B cell (primary cell): ENCODE data around the gene HIRIP3. TPM values are rescaled to one million over a fixed set of nuclear protein-coding genes. Genes with fewer than 3 reads are reported as not detected.

Experiments used
- ATAC-seq: fragments of 200-7000 bp; cut with Tn5 transposase; one replicate; pipeline ENCODE4 v1.10.0; 2021; ENCODE audit warnings: low read depth, mild to moderate bottlenecking, moderate number of reproducible peaks, moderate library complexity
- CTCF ChIA-PET: fragments of 350-600 bp; sonication (Branson Sonifier 250); formaldehyde crosslinking; loops from one replicate; lab custom pipeline; 2021; ENCODE audit warnings: antibody characterized with exemption, inconsistent platforms; lab: Charles Lee
- POLR2A ChIA-PET: fragments of 350-600 bp; sonication (Branson Sonifier 250); formaldehyde crosslinking; loops from one replicate; lab custom pipeline; 2021; ENCODE audit warnings: antibody characterized with exemption; lab: Charles Lee
- DNase-seq: peaks from one replicate; pipeline ENCODE4 v3.0.0; 2013
- H2AFZ ChIP-seq: 2 replicates; pipeline ENCODE4 v1.6.1; 2012; ENCODE audit warnings: mild to moderate bottlenecking, low read depth, low read length; ENCODE audit not compliant: insufficient read depth, poor library complexity, severe bottlenecking
- H3K27ac ChIP-seq, 2 donors: 1 replicate in 1 of 2; 2 replicates in 1 of 2; pipeline ENCODE4 v1.5.1; 2012 to 2013; ENCODE audit warnings: low read length in 2 of 2, mild to moderate bottlenecking in 2 of 2, moderate library complexity in 1 of 2
- H3K27me3 ChIP-seq, 4 experiments: fragments of 200-600 bp in 1 of 4; sonication (generic) in 1 of 4; replicated peaks in 1 of 4; 1 replicate in 2 of 4; 2 replicates in 2 of 4; pipeline versions ENCODE4 v1.6.1 to v1.7.0; 2013 to 2016; ENCODE audit warnings: low read length in 3 of 4, mild to moderate bottlenecking in 2 of 4, mixed read lengths in 1 of 4, moderate library complexity in 1 of 4; ENCODE audit not compliant: insufficient read depth in 4 of 4, control insufficient read depth in 3 of 4; ENCODE audit errors: control extremely low read depth in 1 of 4
- H3K36me3 ChIP-seq, 2 experiments: replicated peaks in 1 of 2; 1 replicate in 1 of 2; 2 replicates in 1 of 2; pipeline versions ENCODE4 v1.6.1 to v1.7.1; 2013; ENCODE audit warnings: low read length in 1 of 2; ENCODE audit not compliant: insufficient read depth in 2 of 2, control insufficient read depth in 1 of 2; ENCODE audit errors: control extremely low read depth in 1 of 2, extremely low read depth in 1 of 2
- H3K4me1 ChIP-seq, 2 donors: fragments of 200-600 bp in 1 of 2; sonication (generic) in 1 of 2; 1 replicate in 1 of 2; 2 replicates in 1 of 2; pipeline versions ENCODE4 v1.5.1 to v1.6.1; 2013 to 2017; ENCODE audit warnings: low read length in 2 of 2; ENCODE audit not compliant: control insufficient read depth in 2 of 2, insufficient read depth in 2 of 2
- H3K4me2 ChIP-seq: replicated peaks from 2 replicates; pipeline ENCODE3; 2012; ENCODE audit warnings: mild to moderate bottlenecking, low read depth, low read length; ENCODE audit not compliant: poor library complexity, severe bottlenecking
- H3K4me3 ChIP-seq, 5 experiments: fragments of 200-600 bp in 1 of 5; sonication (generic) in 1 of 5; 1 replicate in 3 of 5; 2 replicates in 2 of 5; pipeline versions ENCODE4 v1.5.1 to v1.7.0; 2011 to 2016; ENCODE audit warnings: low read length in 4 of 5, mild to moderate bottlenecking in 4 of 5, low read depth in 2 of 5, control low read depth in 1 of 5, moderate library complexity in 1 of 5; ENCODE audit not compliant: insufficient read depth in 1 of 5; ENCODE audit errors: control extremely low read depth in 1 of 5, extremely low read depth in 1 of 5
- H3K79me2 ChIP-seq: fragments of 200-600 bp; sonication (generic); one replicate; pipeline ENCODE4 v1.6.0; 2016; ENCODE audit warnings: low read length; ENCODE audit not compliant: control insufficient read depth, insufficient read depth
- H3K9ac ChIP-seq: fragments of 200-600 bp; sonication (generic); 2 replicates; pipeline ENCODE4 v1.6.1; 2017; ENCODE audit warnings: mild to moderate bottlenecking, low read length, moderate library complexity
- H3K9me3 ChIP-seq, 3 donors: one replicate each; pipeline versions ENCODE4 v1.6.1 to v1.7.1; 2013; ENCODE audit warnings: low read length in 2 of 3; ENCODE audit not compliant: control insufficient read depth in 2 of 3, insufficient read depth in 1 of 3; ENCODE audit errors: control extremely low read depth in 1 of 3
- H4K20me1 ChIP-seq: 2 replicates; pipeline ENCODE4 v1.6.0; 2012; ENCODE audit warnings: mild to moderate bottlenecking, low read length; ENCODE audit not compliant: insufficient read depth, control insufficient read depth, poor library complexity, severe bottlenecking
- H3K27ac Mint-ChIP-seq: one replicate; pipeline ENCODE4 v1.8.0; 2021; ENCODE audit warnings: mixed read lengths
- H3K27me3 Mint-ChIP-seq: one replicate; pipeline ENCODE4 v1.8.0; 2021; ENCODE audit warnings: mixed read lengths
- H3K4me1 Mint-ChIP-seq: one replicate; pipeline ENCODE4 v1.8.0; 2021; ENCODE audit warnings: mixed read lengths
- H3K4me3 Mint-ChIP-seq: one replicate; pipeline ENCODE4 v1.8.0; 2021; ENCODE audit warnings: mixed read lengths
- H3K9me3 Mint-ChIP-seq: one replicate; pipeline ENCODE4 v1.8.0; 2022; ENCODE audit warnings: mixed read lengths; ENCODE audit not compliant: insufficient read depth
- CTCF ChIP-seq: fragments of 200-600 bp; IDR thresholded peaks from one replicate; pipeline ENCODE4 v1.8.0; 2022; ENCODE audit warnings: antibody characterized with exemption, mild to moderate bottlenecking
- EZH2 ChIP-seq: IDR thresholded peaks from 2 replicates; pipeline ENCODE4 v1.6.1; 2012; ENCODE audit warnings: borderline replicate concordance, low read depth, mild to moderate bottlenecking, moderate library complexity, low read length; ENCODE audit not compliant: insufficient read depth, poor library complexity, severe bottlenecking
- WGBS: methylation state at CpG from one replicate; pipeline ENCODE4 v1.1.5; 2013; ENCODE audit warnings: missing lambda C conversion rate; ENCODE audit not compliant: insufficient coverage; 5-methylcytosine and 5-hydroxymethylcytosine counted together
- intact Hi-C: fragments of 100-400 bp; cut with micrococcal nuclease; formaldehyde crosslinking; loops from one replicate; pipeline ENCODE4 v1.10.0; 2022
- polyA plus RNA-seq: library from polyadenylated mRNA; depleted of rRNA; stranded (reverse); fragments of >200 nt; gene quantifications from 2 replicates; pipeline ENCODE4 v1.2.3, GENCODE V29; 2012
- total RNA-seq, 2 donors: library from RNA; stranded (reverse); fragments of 120-200 nt in 1 of 2; gene quantifications; 1 replicate in 1 of 2; 2 replicates in 1 of 2; pipeline versions ENCODE4 v1.2.3 to v1.2.4, GENCODE V29; 2013 to 2022

Gene HIRIP3
- total and polyA plus RNA-seq, 2 donors (not counting 1 experiment from before 2014, with no cell fraction given): 12.2 to 13.9 TPM

- Mint-ChIP-seq H3K9me3 (no peaks in the 10 kb centered on the region), H3K27me3 (no peaks in the 10 kb centered on the region), H3K27ac (no peak overlapping the region), H3K4me3 (no peak overlapping the region), H3K4me1 (no peaks in the 10 kb centered on the region)
- ATAC-seq (no peak), DNase-seq (no peak)
- H3K36me3 ChIP-seq: peaks cover 0 to 68% of the 10 kb centered on the region in 2 experiments
- no peaks in the 10 kb centered on the region for H3K79me2 ChIP-seq
- H3K4me3 ChIP-seq: no peak overlapping the region
- TF ChIP-seq EZH2 (no peak), CTCF (no peak)
- H4K20me1 ChIP-seq: no peaks in the 10 kb centered on the region
- H3K27ac ChIP-seq: no peak overlapping the region
- WGBS: 97% methylated on average over 15 of the region's 17 CpGs
- no peak overlapping the region for H2AFZ ChIP-seq
- ChIA-PET CTCF (no interaction called here), POLR2A (interaction anchor here (0.6 kb wide), 1 partner anchor 33 kb away, joined by 7 read pairs; no protein-coding TSS in a partner anchor)
- no peaks in the 10 kb centered on the region for H3K4me1 ChIP-seq
- H3K4me2 ChIP-seq: no peak overlapping the region
- no peak overlapping the region for H3K9ac ChIP-seq
- no peaks in the 10 kb centered on the region for H3K9me3 ChIP-seq
- intact Hi-C loops: no loop called here
- no peaks in the 10 kb centered on the region for H3K27me3 ChIP-seq
Measured at GRCh38 chr16:29988346-29989075, 6.9 kb downstream of the HIRIP3 start.

GRCh38 chr16:29987371-29988085 lies 7.9 kb downstream of the HIRIP3 start:
- Mint-ChIP-seq H3K27me3 (no peaks in the 10 kb centered on the region), H3K4me1 (no peaks in the 10 kb centered on the region), H3K4me3 (no peak overlapping the region), H3K27ac (no peak overlapping the region), H3K9me3 (no peaks in the 10 kb centered on the region)
- no peaks in the 10 kb centered on the region for H3K27me3 ChIP-seq
- CTCF ChIA-PET: no interaction called here
- H3K36me3 ChIP-seq: peaks cover 0 to 68% of the 10 kb centered on the region in 2 experiments
- no peak overlapping the region for H2AFZ ChIP-seq
- H3K9me3 ChIP-seq: no peaks in the 10 kb centered on the region
- no peak overlapping the region for H3K27ac ChIP-seq
- DNase-seq (no peak), ATAC-seq (no peak)
- TF ChIP-seq CTCF: no peak
- no peak for TF ChIP-seq EZH2
- no peaks in the 10 kb centered on the region for H4K20me1 ChIP-seq
- no peak overlapping the region for H3K4me3 ChIP-seq
- no peaks in the 10 kb centered on the region for H3K4me1 ChIP-seq
- no peak overlapping the region for H3K4me2 ChIP-seq
- H3K79me2 ChIP-seq: no peaks in the 10 kb centered on the region
- 98% methylated on average over 32 of the region's 35 CpGs for WGBS
- H3K9ac ChIP-seq: no peak overlapping the region
- intact Hi-C loops: no loop called here
- POLR2A ChIA-PET: no interaction called here
